ENCODE data around the gene IMMP2L.

Gene IMMP2L

DNA sequence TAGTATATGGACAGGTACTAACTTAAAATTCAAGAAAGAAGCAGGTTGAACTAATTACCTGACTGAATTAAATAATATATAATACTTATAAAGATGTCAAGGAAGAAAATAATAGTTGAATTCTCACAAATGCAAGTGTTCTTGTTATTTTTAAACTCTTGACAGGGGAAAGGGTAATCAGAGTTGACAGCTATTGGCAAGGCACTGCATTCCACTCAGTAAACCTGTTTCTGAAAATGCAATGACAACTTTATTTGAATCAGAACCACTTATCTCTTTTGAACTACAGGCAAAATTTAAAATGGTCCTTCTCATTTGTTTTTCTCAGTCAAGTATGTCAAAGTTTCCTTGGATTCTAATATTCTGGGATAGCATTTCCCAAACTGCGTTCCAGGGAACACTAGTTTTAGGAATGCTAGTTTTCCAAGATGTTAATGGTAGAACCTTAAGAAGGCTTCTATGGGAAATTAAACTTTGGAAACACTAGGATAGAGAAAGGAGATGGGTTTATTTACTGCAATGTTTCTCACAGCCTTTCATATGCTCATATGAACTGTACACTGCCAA lies 575.1 kb downstream of the IMMP2L start:
- DNase-seq: no peak
- TF ChIP-seq CTCF (IDR thresholded peaks at IDR 0.05; ENCODE audit: low read depth, low read length): no peak
- Histone ChIP-seq H3K36me3 (no peaks in the 10 kb centered on the region), H3K9me3 (no peaks in the 10 kb centered on the region), H3K27me3 (no peaks in the 10 kb centered on the region), H3K4me1 (peaks cover 9% of the 10 kb centered on the region), H3K4me3 (ENCODE audit: low read depth, low read length) (no peak overlapping the region)

- H3K27me3 ChIP-seq: no peaks in the 10 kb centered on the region
- H3K36me3 ChIP-seq: no peaks in the 10 kb centered on the region
These were observed 578.4 kb downstream of the IMMP2L start for GRCh38 chr7:110983822-110984456.

DNA sequence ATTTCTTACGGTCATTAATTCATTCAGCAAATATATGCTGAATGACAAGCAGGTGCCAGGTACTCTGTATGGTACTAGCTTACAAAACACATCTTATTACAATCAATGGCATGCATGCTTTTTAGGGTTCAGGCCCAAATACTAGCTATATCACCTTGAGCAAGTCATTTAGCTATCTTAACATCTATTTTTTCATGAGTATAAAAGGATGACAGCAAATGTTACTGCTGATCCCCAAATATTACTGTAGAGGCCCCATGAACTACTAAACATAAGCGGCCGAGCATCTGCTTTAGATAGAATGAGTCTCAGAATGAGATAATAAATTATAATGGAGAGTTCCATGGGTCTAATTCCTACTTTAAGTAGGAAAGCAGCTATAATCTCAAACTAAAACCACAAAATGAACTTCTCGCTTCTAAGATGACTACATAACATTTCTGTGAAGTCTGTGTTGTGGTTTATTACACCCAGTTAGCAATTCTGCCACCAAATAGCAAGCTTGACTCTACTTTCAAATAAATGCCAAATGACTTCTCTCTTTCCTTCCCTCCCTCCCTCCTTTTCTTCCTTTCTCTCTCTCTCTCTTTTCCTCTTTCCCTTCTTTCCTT lies 585.1 kb downstream of the IMMP2L start:
- DNase-seq: no peak
- Histone ChIP-seq H3K27me3 (no peaks in the 10 kb centered on the region), H3K36me3 (no peaks in the 10 kb centered on the region), H3K9me3 (no peaks in the 10 kb centered on the region), H3K4me3 (ENCODE audit: low read depth, low read length) (no peak overlapping the region), H3K4me1 (no peaks in the 10 kb centered on the region; the same call in 1 of the 2 replicates)
- no peak for TF ChIP-seq CTCF (IDR thresholded peaks at IDR 0.05; ENCODE audit: low read depth, low read length)

More at GRCh38 chr7:110983822-110984456, 578.4 kb downstream of the IMMP2L start:
- TF ChIP-seq CTCF (IDR thresholded peaks at IDR 0.05; ENCODE audit: low read depth, low read length): no peak
- H3K4me3 ChIP-seq (ENCODE audit: low read depth, low read length): no peak overlapping the region
- no peaks in the 10 kb centered on the region for H3K9me3 ChIP-seq
- DNase-seq: no peak
- peaks cover 9% of the 10 kb centered on the region for H3K4me1 ChIP-seq

- H3K4me3 ChIP-seq (ENCODE audit: low read depth, low read length): no peak overlapping the region
- DNase-seq: no peak
- no peaks in the 10 kb centered on the region for H3K9me3 ChIP-seq
- no peaks in the 10 kb centered on the region for H3K36me3 ChIP-seq
- no peak for TF ChIP-seq CTCF (IDR thresholded peaks at IDR 0.05; ENCODE audit: low read depth, low read length)
- H3K4me1 ChIP-seq: no peaks in the 10 kb centered on the region; the same call in 1 of the 2 replicates
- H3K27me3 ChIP-seq: no peaks in the 10 kb centered on the region
These were observed 586.8 kb downstream of the IMMP2L start for GRCh38 chr7:110975486-110975885.

DNA sequence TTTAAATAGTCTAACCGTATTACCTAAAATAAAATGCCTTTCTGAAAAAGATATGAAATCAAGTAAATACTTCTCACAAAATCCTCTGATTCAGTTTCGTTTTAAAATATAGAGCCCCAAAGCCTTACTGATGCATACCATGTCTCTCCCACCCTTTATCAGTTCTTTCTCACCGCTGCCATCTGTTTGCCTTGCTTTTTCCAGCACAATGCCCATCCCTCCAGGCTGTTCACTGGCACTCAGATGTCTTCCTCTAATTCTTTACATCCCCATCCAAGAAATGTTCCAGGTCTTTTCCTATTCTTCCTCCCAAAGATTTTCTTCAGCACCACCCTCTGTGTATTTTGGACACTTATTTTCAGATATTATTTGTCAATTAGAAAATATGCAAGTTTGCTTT lies 587.9 kb downstream of the IMMP2L start:
- TF ChIP-seq CTCF (IDR thresholded peaks at IDR 0.05; ENCODE audit: low read depth, low read length): no peak
- no peaks in the 10 kb centered on the region; the same call in none of the 2 replicates for H3K4me1 ChIP-seq
- H3K9me3 ChIP-seq: no peaks in the 10 kb centered on the region
- H3K36me3 ChIP-seq: no peaks in the 10 kb centered on the region
- H3K4me3 ChIP-seq (ENCODE audit: low read depth, low read length): no peak overlapping the region
- DNase-seq: peak; percentile 8
- H3K27me3 ChIP-seq: no peaks in the 10 kb centered on the region

All from BE2C (cell line).